Lower lobe of right lung (tissue), 2 donors: ENCODE results near the gene REEP3. TPM values are rescaled to one million over a fixed set of nuclear protein-coding genes. Genes with fewer than 3 reads are reported as not detected.

Experiments used
- ATAC-seq, 2 donors: fragments of 200-7000 bp; cut with Tn5 transposase; one replicate each; pipeline ENCODE4 v1.9.1; 2020 to 2022; ENCODE audit warnings: mild to moderate bottlenecking in 2 of 2, moderate library complexity in 2 of 2
- DNase-seq: peaks from one replicate; pipeline ENCODE4 v3.0.0-alpha.2; 2020
- H3K27ac ChIP-seq: fragments of 200-600 bp; one replicate; pipeline ENCODE4 v1.8.0; 2022
- H3K27me3 ChIP-seq: fragments of 200-600 bp; one replicate; pipeline ENCODE4 v1.8.0; 2022; ENCODE audit warnings: low read depth
- H3K36me3 ChIP-seq: fragments of 200-600 bp; one replicate; pipeline ENCODE4 v1.8.0; 2022; ENCODE audit warnings: mild to moderate bottlenecking
- H3K4me1 ChIP-seq: fragments of 200-600 bp; one replicate; pipeline ENCODE4 v1.8.0; 2022
- H3K4me3 ChIP-seq: fragments of 200-600 bp; one replicate; pipeline ENCODE4 v1.8.0; 2022; ENCODE audit warnings: mild to moderate bottlenecking
- H3K9me3 ChIP-seq: fragments of 200-600 bp; one replicate; pipeline ENCODE4 v1.8.0; 2022
- CTCF ChIP-seq: fragments of 200-600 bp; IDR thresholded peaks from one replicate; pipeline ENCODE4 v1.8.0; 2022; ENCODE audit warnings: antibody characterized with exemption, mild to moderate bottlenecking
- intact Hi-C: fragments of 100-400 bp; cut with DNase I; formaldehyde crosslinking; loops from one replicate; pipeline ENCODE4 v1.11.0; 2022
- total RNA-seq: library from RNA; stranded (reverse); fragmentation: NEBNext Ultra II Directional; extraction: Animal tissue kit (Norgen Biotek cat#: 25700); gene quantifications from one replicate; pipeline ENCODE4 v1.2.1, GENCODE V29; 2021
- donor health status: DM: no; HTN: yes; CAD: no; lungs with severe emphysema.

REEP3 gene
- total RNA-seq, 1 donor from 2014 or later: 50.9 TPM

GRCh38 chr10:63582690-63583089 is 61.5 kb downstream of the REEP3 start:
- Histone ChIP-seq H3K27me3 (no peaks in the 10 kb centered on the region), H3K4me3 (no peak overlapping the region), H3K9me3 (no peaks in the 10 kb centered on the region), H3K36me3 (no peaks in the 10 kb centered on the region), H3K27ac (no peak overlapping the region), H3K4me1 (peaks cover 23% of the 10 kb centered on the region)
- TF ChIP-seq CTCF: no peak
- no peak for DNase-seq
- no peak for ATAC-seq
- intact Hi-C loops: no loop called here

GRCh38 chr10:63583397-63583796 is 62.2 kb downstream of the REEP3 start:
- peaks cover 26% of the 10 kb centered on the region for H3K4me1 ChIP-seq
- H3K27ac ChIP-seq: no peak overlapping the region
- no peak for TF ChIP-seq CTCF
- no peaks in the 10 kb centered on the region for H3K27me3 ChIP-seq
- H3K9me3 ChIP-seq: no peaks in the 10 kb centered on the region
- H3K36me3 ChIP-seq: no peaks in the 10 kb centered on the region
- ATAC-seq (no peak), DNase-seq (no peak)
- no peak overlapping the region for H3K4me3 ChIP-seq
- intact Hi-C loops: no loop called here

- no peaks in the 10 kb centered on the region for H3K9me3 ChIP-seq
- ATAC-seq: no peak
- no peak for DNase-seq
- TF ChIP-seq CTCF: no peak
- H3K27ac ChIP-seq: no peak overlapping the region
- H3K36me3 ChIP-seq: no peaks in the 10 kb centered on the region
- no peaks in the 10 kb centered on the region for H3K27me3 ChIP-seq
- intact Hi-C loops: no loop called here
- H3K4me3 ChIP-seq: no peak overlapping the region
- H3K4me1 ChIP-seq: peaks cover 33% of the 10 kb centered on the region
Observed at GRCh38 chr10:63583909-63584724, 62.9 kb downstream of the REEP3 start.

- DNase-seq (no peak), ATAC-seq (no peak)
- intact Hi-C loops: no loop called here
- H3K27me3 ChIP-seq: no peaks in the 10 kb centered on the region
- H3K27ac ChIP-seq: no peak overlapping the region
- H3K36me3 ChIP-seq: no peaks in the 10 kb centered on the region
- H3K4me1 ChIP-seq: peaks cover 29% of the 10 kb centered on the region
- H3K9me3 ChIP-seq: no peaks in the 10 kb centered on the region
- no peak for TF ChIP-seq CTCF
- no peak overlapping the region for H3K4me3 ChIP-seq
Observed at GRCh38 chr10:63584725-63585035, 63.5 kb downstream of the REEP3 start.

GRCh38 chr10:63585041-63585440 is 63.8 kb downstream of the REEP3 start:
- Histone ChIP-seq H3K4me3 (no peak overlapping the region), H3K27me3 (no peaks in the 10 kb centered on the region), H3K36me3 (no peaks in the 10 kb centered on the region), H3K27ac (no peak overlapping the region), H3K9me3 (no peaks in the 10 kb centered on the region), H3K4me1 (peaks cover 26% of the 10 kb centered on the region)
- DNase-seq (no peak), ATAC-seq (no peak)
- intact Hi-C loops: no loop called here
- no peak for TF ChIP-seq CTCF
